Naive B cell (primary cell): ENCODE data around the gene PRR15L. TPM values are rescaled to one million over a fixed set of nuclear protein-coding genes. Genes with fewer than 3 reads are reported as not detected.

Experiments used
- ATAC-seq, 2 donors: fragments of 150-1000 bp; cut with Tn5 transposase; 2 replicates each; pipeline ENCODE4 v1.10.0; 2021; ENCODE audit warnings: low read depth in 2 of 2, mild to moderate bottlenecking in 2 of 2, moderate library complexity in 2 of 2
- DNase-seq: peaks from one replicate; pipeline ENCODE4 v3.0.0; 2022
- H3K27ac Mint-ChIP-seq, 6 donors: one replicate each; pipeline ENCODE4 v1.8.0; 2020 to 2022; ENCODE audit warnings: mild to moderate bottlenecking in 6 of 6, mixed read lengths in 6 of 6, moderate library complexity in 5 of 6, inconsistent platforms in 2 of 6
- H3K27me3 Mint-ChIP-seq, 3 donors: one replicate each; pipeline ENCODE4 v1.8.0; 2021 to 2022; ENCODE audit warnings: mixed read lengths in 3 of 3, mild to moderate bottlenecking in 1 of 3
- H3K36me3 Mint-ChIP-seq, 2 donors: one replicate each; pipeline ENCODE4 v1.8.0; 2020 to 2022; ENCODE audit warnings: mixed read lengths in 2 of 2, inconsistent platforms in 1 of 2, mild to moderate bottlenecking in 1 of 2
- H3K4me1 Mint-ChIP-seq, 3 donors: one replicate each; pipeline ENCODE4 v1.8.0; 2020 to 2022; ENCODE audit warnings: mixed read lengths in 3 of 3, inconsistent platforms in 1 of 3, mild to moderate bottlenecking in 1 of 3, moderate library complexity in 1 of 3
- H3K4me3 Mint-ChIP-seq, 8 donors: one replicate each; pipeline ENCODE4 v1.8.0; 2020 to 2022; ENCODE audit warnings: mild to moderate bottlenecking in 8 of 8, mixed read lengths in 8 of 8, moderate library complexity in 8 of 8, inconsistent platforms in 2 of 8
- H3K9me3 Mint-ChIP-seq, 7 donors: one replicate each; pipeline ENCODE4 v1.8.0; 2020 to 2022; ENCODE audit warnings: mixed read lengths in 7 of 7, mild to moderate bottlenecking in 5 of 7, inconsistent platforms in 2 of 7, moderate library complexity in 1 of 7
- polyA plus RNA-seq, 6 donors: library from polyadenylated mRNA; unstranded; fragments of 300-500 nt; fragmentation: Illumina TruSeq; gene quantifications; one replicate each; pipeline ENCODE4 v1.2.3, GENCODE V29; 2021; ENCODE audit warnings: low read depth in 6 of 6

PRR15L gene
- polyA plus RNA-seq, 6 donors from 2014 or later = 0.25 TPM; not detected in 5

- Mint-ChIP-seq H3K27ac (no peak overlapping the region), H3K36me3 (peaks cover 8 to 10% of the 10 kb centered on the region in 2 donors), H3K9me3 (no peaks in the 10 kb centered on the region), H3K4me3 (no peak overlapping the region), H3K27me3 (no peaks in the 10 kb centered on the region), H3K4me1 (peaks cover 0 to 7% (median 6%) of the 10 kb centered on the region in 3 donors)
- DNase-seq (no peak), ATAC-seq (no peak)
Measured at GRCh38 chr17:47982645-47983390, 25.1 kb upstream of the PRR15L start.

- H3K4me3 Mint-ChIP-seq = no peak overlapping the region
- peaks cover 0 to 7% (median 6%) of the 10 kb centered on the region in 3 donors for H3K4me1 Mint-ChIP-seq
- no peak overlapping the region for H3K27ac Mint-ChIP-seq
- no peaks in the 10 kb centered on the region for H3K9me3 Mint-ChIP-seq
- ATAC-seq (no peak), DNase-seq (no peak)
- H3K27me3 Mint-ChIP-seq = no peaks in the 10 kb centered on the region
- peaks cover 8 to 10% of the 10 kb centered on the region in 2 donors for H3K36me3 Mint-ChIP-seq
Measured at GRCh38 chr17:47982091-47982617, 24.5 kb upstream of the PRR15L start.

DNA sequence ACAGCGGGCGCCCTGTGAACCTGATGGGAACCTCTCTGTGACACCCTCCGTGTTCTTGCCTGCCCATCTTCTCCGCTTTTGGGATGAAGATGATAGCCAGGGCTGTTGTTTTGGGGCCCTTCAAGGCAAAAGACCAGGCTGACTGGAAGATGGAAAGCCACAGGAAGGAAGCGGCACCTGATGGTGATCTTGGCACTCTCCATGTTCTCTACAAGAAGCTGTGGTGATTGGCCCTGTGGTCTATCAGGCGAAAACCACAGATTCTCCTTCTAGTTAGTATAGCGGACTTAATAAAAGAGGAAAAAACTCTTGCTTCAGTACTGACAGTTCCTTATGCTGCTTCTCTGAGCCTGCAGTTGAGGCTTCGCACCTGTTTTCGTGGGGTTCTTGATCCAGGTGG, 23.8 kb upstream of the PRR15L start:
- Mint-ChIP-seq H3K36me3 (peaks cover 8 to 10% of the 10 kb centered on the region in 2 donors), H3K27ac (no peak overlapping the region), H3K27me3 (no peaks in the 10 kb centered on the region), H3K4me1 (peaks cover 0 to 7% (median 5%) of the 10 kb centered on the region in 3 donors), H3K4me3 (no peak overlapping the region), H3K9me3 (no peaks in the 10 kb centered on the region)
- DNase-seq (no peak), ATAC-seq (no peak)

DNA sequence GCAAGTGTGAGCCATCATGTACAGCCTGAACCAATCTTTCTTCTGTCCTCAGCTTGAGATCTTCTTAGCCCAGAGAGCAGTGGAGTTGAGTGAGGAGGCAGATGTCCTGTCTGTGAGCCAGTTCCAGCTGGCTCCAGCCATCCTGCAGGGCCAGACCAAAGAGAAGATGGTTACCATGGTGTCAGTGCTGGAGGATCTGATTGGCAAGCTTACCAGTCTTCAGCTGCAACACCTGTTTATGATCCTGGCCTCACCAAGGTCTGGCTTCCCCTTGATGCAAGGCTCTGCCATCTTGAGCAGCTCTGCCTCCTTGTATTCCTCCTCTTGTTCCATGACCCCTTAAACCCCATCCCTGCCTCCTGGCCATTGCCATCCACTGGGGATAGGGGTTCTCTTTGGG, 22.9 kb upstream of the PRR15L start:
- no peaks in the 10 kb centered on the region for H3K27me3 Mint-ChIP-seq
- H3K4me3 Mint-ChIP-seq = no peak overlapping the region
- H3K4me1 Mint-ChIP-seq = peaks cover 0 to 10% (median 4%) of the 10 kb centered on the region in 3 donors
- DNase-seq (no peak), ATAC-seq (no peak)
- H3K27ac Mint-ChIP-seq = no peak overlapping the region
- H3K9me3 Mint-ChIP-seq = no peaks in the 10 kb centered on the region
- H3K36me3 Mint-ChIP-seq = peaks cover 11 to 15% of the 10 kb centered on the region in 2 donors

GRCh38 chr17:47978324-47978723, 20.6 kb upstream of the PRR15L start:
- Mint-ChIP-seq H3K36me3 (peaks cover 14 to 27% of the 10 kb centered on the region in 2 donors), H3K4me1 (peaks cover 0 to 8% (median 7%) of the 10 kb centered on the region in 3 donors), H3K27ac (peak overlapping the region in 1 of 6 donors; percentile 36), H3K4me3 (no peak overlapping the region), H3K27me3 (no peaks in the 10 kb centered on the region), H3K9me3 (no peaks in the 10 kb centered on the region)
- peak; percentile 78 to 94 for ATAC-seq
- DNase-seq = peak; percentile 42

- DNase-seq (no peak), ATAC-seq (no peak)
- Mint-ChIP-seq H3K9me3 (no peaks in the 10 kb centered on the region), H3K4me3 (peak overlapping the region in 1 of 8 donors; percentile 3), H3K4me1 (peaks cover 10 to 25% (median 13%) of the 10 kb centered on the region in 3 donors), H3K27me3 (no peaks in the 10 kb centered on the region), H3K36me3 (peaks cover 14 to 27% of the 10 kb centered on the region in 2 donors), H3K27ac (no peak overlapping the region)
Measured at GRCh38 chr17:47975823-47976205, 18.1 kb upstream of the PRR15L start.

DNA sequence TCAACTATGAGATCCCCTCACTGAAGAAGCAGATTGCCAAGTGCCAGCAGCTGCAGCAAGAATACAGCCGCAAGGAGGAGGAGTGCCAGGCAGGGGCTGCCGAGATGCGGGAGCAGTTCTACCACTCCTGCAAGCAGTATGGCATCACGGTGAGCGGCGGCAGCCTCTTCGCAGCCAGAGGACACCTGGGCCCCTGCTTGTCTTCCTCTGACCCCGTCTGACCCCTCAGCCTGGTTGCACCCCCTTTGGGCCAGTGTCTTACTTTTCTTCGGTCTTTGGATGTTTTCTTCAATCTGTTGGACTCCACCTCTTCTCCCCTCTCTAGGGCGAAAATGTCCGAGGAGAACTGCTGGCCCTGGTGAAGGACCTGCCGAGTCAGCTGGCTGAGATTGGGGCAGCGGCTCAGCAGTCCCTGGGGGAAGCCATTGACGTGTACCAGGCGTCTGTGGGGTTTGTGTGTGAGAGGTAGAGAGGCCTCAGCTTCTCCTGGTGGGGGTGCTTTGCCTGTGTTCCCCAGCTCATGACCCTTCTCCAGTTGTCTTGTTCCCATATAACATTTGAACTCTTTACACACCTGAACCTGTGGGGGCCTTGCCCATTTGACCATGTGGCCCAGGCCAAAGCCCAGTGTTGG, 17.6 kb upstream of the PRR15L start:
- Mint-ChIP-seq H3K9me3 (no peaks in the 10 kb centered on the region), H3K27ac (no peak overlapping the region), H3K4me1 (peaks cover 15 to 30% (median 17%) of the 10 kb centered on the region in 3 donors), H3K4me3 (peak overlapping the region in 2 of 8 donors; percentile 3 to 9), H3K36me3 (peaks cover 14 to 27% of the 10 kb centered on the region in 2 donors), H3K27me3 (no peaks in the 10 kb centered on the region)
- ATAC-seq (no peak), DNase-seq (no peak)

- Mint-ChIP-seq H3K4me3 (peak overlapping the region in 2 of 8 donors; percentile 66 to 98), H3K9me3 (no peaks in the 10 kb centered on the region), H3K4me1 (peaks cover 21 to 38% (median 24%) of the 10 kb centered on the region in 3 donors), H3K27ac (peak overlapping the region in 2 of 6 donors; percentile 40 to 47), H3K36me3 (peaks cover 6 to 17% of the 10 kb centered on the region in 2 donors), H3K27me3 (peaks cover 0 to 7% (median 0%) of the 10 kb centered on the region in 3 donors)
- no peak for ATAC-seq
- no peak for DNase-seq
Measured at GRCh38 chr17:47973541-47973940, 15.9 kb upstream of the PRR15L start.

DNA sequence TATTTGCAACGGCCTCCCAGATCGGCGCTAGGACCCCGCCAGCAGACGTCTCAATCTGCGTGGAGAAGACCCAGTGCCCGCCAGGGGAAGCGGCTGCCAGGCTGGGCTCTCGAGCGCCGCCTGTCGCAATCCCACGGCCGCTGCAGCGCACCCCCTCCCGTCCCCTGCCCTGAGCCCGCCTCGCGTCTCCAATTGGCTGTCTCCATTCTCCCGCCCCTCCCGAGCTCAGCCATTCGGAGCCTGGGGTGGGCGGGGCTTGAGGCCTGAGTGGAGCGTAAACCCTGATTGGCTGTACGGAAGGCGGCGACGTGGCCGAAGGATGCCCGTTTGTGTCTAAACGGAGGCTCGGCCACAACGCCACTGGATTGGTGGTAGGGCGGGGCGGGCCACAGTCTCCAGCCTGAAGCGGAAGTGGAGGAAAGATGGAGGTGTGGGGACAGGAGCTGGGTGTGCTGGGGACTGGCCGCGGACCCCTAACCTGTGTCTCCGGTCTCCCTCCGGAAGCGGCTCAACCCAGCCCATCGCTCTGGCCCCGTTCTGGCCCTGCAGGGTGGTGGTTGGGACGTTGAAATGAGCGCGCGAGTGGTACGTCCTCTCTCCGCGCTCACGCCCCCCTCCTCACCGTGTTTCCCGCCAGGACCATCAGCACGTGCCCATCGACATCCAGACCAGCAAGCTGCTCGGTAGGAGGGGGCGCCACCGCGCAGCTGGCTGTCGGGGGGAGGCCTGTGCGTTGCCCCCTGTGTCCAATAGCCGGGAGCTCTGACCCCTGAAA, 13.2 kb upstream of the PRR15L start, which contains the start of gene CDK5RAP3:
CDK5RAP3 (plus strand) TSS at position 389 of the 775 bp plus-strand sequence; CDS start at position 423, 34 bp downstream.
- peak; percentile 96 to 97 for ATAC-seq
- no peaks in the 10 kb centered on the region for H3K9me3 Mint-ChIP-seq
- peaks cover 6 to 16% of the 10 kb centered on the region in 2 donors for H3K36me3 Mint-ChIP-seq
- peak within 1 kb of the TSS; percentile 91 to 98 (median 94) for H3K27ac Mint-ChIP-seq
- peak; percentile 100 for DNase-seq
- peak within 1 kb of the TSS; percentile 95 to 100 (median 98) for H3K4me3 Mint-ChIP-seq
- H3K27me3 Mint-ChIP-seq = peaks cover 0 to 7% (median 0%) of the 10 kb centered on the region in 3 donors
- H3K4me1 Mint-ChIP-seq = peaks cover 21 to 34% (median 24%) of the 10 kb centered on the region in 3 donors

DNA sequence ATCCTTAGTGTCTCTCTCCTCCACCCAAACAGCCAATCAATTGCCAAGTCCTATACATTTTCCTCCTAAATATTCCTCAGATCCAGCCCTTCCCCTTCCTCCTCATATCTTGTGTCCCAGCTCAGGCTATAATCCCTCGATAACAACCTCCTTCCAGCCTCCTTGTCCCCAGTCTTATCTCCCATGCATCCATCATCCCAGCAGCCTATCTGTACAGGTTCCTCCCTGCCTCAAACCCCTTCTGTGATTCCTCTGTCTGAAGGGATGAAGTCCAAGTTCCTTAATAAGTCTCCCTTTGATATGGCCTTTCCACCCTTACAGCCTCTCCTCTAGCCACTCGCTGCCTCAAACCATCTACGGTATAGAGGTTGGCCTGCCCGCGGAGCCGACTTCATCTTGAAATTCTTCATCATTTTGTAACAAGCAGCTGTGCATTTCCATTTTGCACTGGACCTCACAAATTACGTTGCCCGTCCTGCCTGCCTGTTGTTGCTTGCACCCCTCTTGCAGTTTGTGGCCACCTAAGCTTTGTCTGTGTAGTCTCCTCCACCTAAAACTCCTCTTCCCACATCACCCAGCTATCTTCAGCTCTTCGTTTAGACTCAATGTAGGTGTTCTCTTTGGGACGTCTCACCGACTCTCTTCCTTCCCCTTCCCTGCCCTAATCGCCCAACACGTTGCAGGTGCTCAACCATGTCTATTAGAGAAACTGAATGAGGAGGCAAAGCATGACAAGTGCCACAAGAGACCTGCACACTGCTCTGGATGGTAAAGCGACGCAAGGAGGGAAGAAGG, 12.4 kb upstream of the PRR15L start:
- Mint-ChIP-seq H3K9me3 (no peaks in the 10 kb centered on the region), H3K27ac (peak overlapping the region; percentile 26 to 98 (median 87)), H3K4me1 (peaks cover 18 to 34% (median 24%) of the 10 kb centered on the region in 3 donors), H3K36me3 (peaks cover 0 to 10% of the 10 kb centered on the region in 2 donors), H3K4me3 (peak overlapping the region; percentile 89 to 100 (median 98)), H3K27me3 (peaks cover 0 to 7% (median 0%) of the 10 kb centered on the region in 3 donors)
- no peak for ATAC-seq
- DNase-seq = no peak

DNA sequence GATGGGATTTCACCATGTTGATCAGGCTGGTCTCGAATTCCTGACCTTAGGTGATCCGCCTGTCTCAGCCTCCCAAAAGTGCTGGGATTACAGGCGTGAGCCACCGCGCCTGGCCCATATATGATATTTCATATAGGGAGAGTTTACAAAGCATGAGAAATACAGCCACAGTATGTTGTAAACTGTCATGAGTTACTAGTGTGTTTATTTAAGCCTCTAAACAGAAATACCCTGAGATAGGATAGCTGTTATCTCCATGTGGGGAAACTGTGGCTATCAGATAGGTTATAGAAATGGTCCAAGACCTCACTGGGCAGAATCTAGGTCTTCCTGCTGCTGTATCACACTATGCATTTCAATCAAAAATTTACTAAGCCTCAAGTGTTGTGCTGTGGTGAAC, 11.2 kb upstream of the PRR15L start:
- DNase-seq (no peak), ATAC-seq (no peak)
- Mint-ChIP-seq H3K4me3 (peak overlapping the region in 2 of 8 donors; percentile 22 to 35), H3K36me3 (peaks cover 0 to 1% of the 10 kb centered on the region in 2 donors), H3K9me3 (no peaks in the 10 kb centered on the region), H3K4me1 (peaks cover 18 to 32% (median 24%) of the 10 kb centered on the region in 3 donors), H3K27me3 (peaks cover 0 to 7% (median 0%) of the 10 kb centered on the region in 3 donors), H3K27ac (no peak overlapping the region)

- Mint-ChIP-seq H3K36me3 (no peaks in the 10 kb centered on the region), H3K27me3 (peaks cover 0 to 7% (median 0%) of the 10 kb centered on the region in 3 donors), H3K4me3 (peak overlapping the region in 1 of 8 donors; percentile 21), H3K9me3 (no peaks in the 10 kb centered on the region), H3K27ac (no peak overlapping the region), H3K4me1 (peaks cover 18 to 28% (median 24%) of the 10 kb centered on the region in 3 donors)
- DNase-seq = no peak
- ATAC-seq = no peak
Measured at GRCh38 chr17:47967607-47968252, 10.0 kb upstream of the PRR15L start.
